Neural cell (in vitro differentiated cells): ENCODE data around the gene TSPAN18.

ENCODE experiments used
- EP300 ChIP-seq: fragments of 450-650 bp; conservative IDR thresholded peaks from 2 replicates; pipeline ENCODE4 v1.6.1; 2014; ENCODE audit warnings: antibody characterized with exemption, mild to moderate bottlenecking, moderate library complexity; ENCODE audit not compliant: poor library complexity, severe bottlenecking
- MXI1 ChIP-seq: fragments of 450-650 bp; conservative IDR thresholded peaks from 2 replicates; pipeline ENCODE4 v1.6.1; 2014; ENCODE audit warnings: antibody characterized with exemption, mild to moderate bottlenecking; ENCODE audit not compliant: poor library complexity, severe bottlenecking
- POLR2AphosphoS5 ChIP-seq: IDR thresholded peaks from 2 replicates; pipeline ENCODE4 v1.6.1; 2012
- RAD21 ChIP-seq: fragments of 450-650 bp; conservative IDR thresholded peaks from 2 replicates; pipeline ENCODE4 v1.6.1; 2014; ENCODE audit warnings: antibody characterized with exemption, mild to moderate bottlenecking, moderate library complexity
- SMC3 ChIP-seq: fragments of 450-650 bp; conservative IDR thresholded peaks from 2 replicates; pipeline ENCODE4 v1.6.1; 2014; ENCODE audit warnings: antibody characterized with exemption, mild to moderate bottlenecking, moderate library complexity; ENCODE audit not compliant: poor library complexity
- TF ChIP-seq, protein P1 (sequence below): fragments of 450-650 bp; IDR thresholded peaks from 2 replicates; pipeline ENCODE4 v1.5.1; 2014; ENCODE audit warnings: antibody characterized with exemption, mild to moderate bottlenecking, moderate library complexity; ENCODE audit not compliant: poor library complexity, severe bottlenecking
- TF ChIP-seq, protein P2 (sequence below): IDR thresholded peaks from 2 replicates; pipeline ENCODE4 v1.6.1; 2012; ENCODE audit warnings: borderline replicate concordance

- TF ChIP-seq SMC3: no peak
- TF ChIP-seq, protein P1, sequence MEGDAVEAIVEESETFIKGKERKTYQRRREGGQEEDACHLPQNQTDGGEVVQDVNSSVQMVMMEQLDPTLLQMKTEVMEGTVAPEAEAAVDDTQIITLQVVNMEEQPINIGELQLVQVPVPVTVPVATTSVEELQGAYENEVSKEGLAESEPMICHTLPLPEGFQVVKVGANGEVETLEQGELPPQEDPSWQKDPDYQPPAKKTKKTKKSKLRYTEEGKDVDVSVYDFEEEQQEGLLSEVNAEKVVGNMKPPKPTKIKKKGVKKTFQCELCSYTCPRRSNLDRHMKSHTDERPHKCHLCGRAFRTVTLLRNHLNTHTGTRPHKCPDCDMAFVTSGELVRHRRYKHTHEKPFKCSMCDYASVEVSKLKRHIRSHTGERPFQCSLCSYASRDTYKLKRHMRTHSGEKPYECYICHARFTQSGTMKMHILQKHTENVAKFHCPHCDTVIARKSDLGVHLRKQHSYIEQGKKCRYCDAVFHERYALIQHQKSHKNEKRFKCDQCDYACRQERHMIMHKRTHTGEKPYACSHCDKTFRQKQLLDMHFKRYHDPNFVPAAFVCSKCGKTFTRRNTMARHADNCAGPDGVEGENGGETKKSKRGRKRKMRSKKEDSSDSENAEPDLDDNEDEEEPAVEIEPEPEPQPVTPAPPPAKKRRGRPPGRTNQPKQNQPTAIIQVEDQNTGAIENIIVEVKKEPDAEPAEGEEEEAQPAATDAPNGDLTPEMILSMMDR: no peak
- no peak for TF ChIP-seq RAD21
- TF ChIP-seq EP300: no peak
- TF ChIP-seq POLR2AphosphoS5: no peak
- TF ChIP-seq, protein P2, sequence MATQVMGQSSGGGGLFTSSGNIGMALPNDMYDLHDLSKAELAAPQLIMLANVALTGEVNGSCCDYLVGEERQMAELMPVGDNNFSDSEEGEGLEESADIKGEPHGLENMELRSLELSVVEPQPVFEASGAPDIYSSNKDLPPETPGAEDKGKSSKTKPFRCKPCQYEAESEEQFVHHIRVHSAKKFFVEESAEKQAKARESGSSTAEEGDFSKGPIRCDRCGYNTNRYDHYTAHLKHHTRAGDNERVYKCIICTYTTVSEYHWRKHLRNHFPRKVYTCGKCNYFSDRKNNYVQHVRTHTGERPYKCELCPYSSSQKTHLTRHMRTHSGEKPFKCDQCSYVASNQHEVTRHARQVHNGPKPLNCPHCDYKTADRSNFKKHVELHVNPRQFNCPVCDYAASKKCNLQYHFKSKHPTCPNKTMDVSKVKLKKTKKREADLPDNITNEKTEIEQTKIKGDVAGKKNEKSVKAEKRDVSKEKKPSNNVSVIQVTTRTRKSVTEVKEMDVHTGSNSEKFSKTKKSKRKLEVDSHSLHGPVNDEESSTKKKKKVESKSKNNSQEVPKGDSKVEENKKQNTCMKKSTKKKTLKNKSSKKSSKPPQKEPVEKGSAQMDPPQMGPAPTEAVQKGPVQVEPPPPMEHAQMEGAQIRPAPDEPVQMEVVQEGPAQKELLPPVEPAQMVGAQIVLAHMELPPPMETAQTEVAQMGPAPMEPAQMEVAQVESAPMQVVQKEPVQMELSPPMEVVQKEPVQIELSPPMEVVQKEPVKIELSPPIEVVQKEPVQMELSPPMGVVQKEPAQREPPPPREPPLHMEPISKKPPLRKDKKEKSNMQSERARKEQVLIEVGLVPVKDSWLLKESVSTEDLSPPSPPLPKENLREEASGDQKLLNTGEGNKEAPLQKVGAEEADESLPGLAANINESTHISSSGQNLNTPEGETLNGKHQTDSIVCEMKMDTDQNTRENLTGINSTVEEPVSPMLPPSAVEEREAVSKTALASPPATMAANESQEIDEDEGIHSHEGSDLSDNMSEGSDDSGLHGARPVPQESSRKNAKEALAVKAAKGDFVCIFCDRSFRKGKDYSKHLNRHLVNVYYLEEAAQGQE: no peak
- no peak for TF ChIP-seq MXI1
Observed at GRCh38 chr11:44972746-44973435, 246.1 kb downstream of the TSPAN18 start.
